Measurements from ENCODE around the gene B3GNT7. TPM values are rescaled to one million over a fixed set of nuclear protein-coding genes. Genes with fewer than 3 reads are reported as not detected.

The B3GNT7 gene
- total and polyA plus RNA-seq, 2 of the 4 experiments (the other 2 are of a cell fraction) = under 0.01 to 0.03 TPM

DNA sequence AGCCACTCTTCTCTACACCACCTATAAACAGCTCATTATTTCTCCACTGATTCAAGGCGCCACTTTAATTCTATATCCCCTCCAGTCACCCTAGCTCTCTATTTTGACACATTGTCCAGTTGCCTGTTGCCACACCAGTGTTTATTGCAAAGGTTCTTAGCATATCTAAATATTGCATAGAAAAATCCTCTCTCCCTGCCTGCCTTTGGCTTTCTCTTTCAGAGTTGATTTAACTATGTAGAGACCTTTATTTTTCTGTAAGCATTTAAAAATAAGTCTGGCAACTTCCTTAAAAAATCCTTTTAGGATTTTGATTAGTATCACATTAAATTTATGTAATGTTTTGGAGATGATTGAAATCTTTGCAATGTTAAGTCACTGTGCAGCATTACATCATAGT, 47.9 kb upstream of the B3GNT7 start:
- H3K9me1 ChIP-seq (ENCODE audit: insufficient read depth, low read length) = peaks cover 16% of the 10 kb centered on the region
- ATAC-seq (ENCODE audit: low read depth) (no peak), DNase-seq (no peak)
- in situ Hi-C loops (cut with MboI; ENCODE audit: low sequenced_read_pairs) (no loop called here), dilution Hi-C loops (cut with HindIII; ENCODE audit: low sequenced_read_pairs, unreplicated experiment) (no loop called here), intact Hi-C loops (cut with micrococcal nuclease) (no loop called here)
- peak overlapping the region; percentile 29 for H2BK5ac ChIP-seq (ENCODE audit: low read depth, low read length, poor library complexity, severe bottlenecking)
- H2AFZ ChIP-seq (replicated peaks; ENCODE audit: low read length, poor library complexity) = no peak overlapping the region
- no peak overlapping the region for H2BK120ac ChIP-seq (ENCODE audit: low read depth, low read length)
- no CpG with 5 or more reads among the region's 1 CpG for WGBS, 2 experiments (ENCODE audit: extremely low coverage in 2 of 2, insufficient read length in 1 of 2)
- no peak overlapping the region for H3K4ac ChIP-seq (ENCODE audit: low read depth, low read length)
- H3K14ac ChIP-seq (replicated peaks; ENCODE audit: low read depth, low read length) = 0 out of 2 replicates have a peak overlapping the region, but pooled peaks have one; percentile 3
- H3K27me3 ChIP-seq (ENCODE audit: control insufficient read depth, insufficient read depth, low read length) = no peaks in the 10 kb centered on the region
- H3K23ac ChIP-seq (ENCODE audit: low read depth, low read length) = no peak overlapping the region
- H3K27ac ChIP-seq (ENCODE audit: insufficient read depth, low read length) = no peak overlapping the region
- H3K56ac ChIP-seq (ENCODE audit: extremely low read depth, insufficient read depth, low read length) = no peak overlapping the region
- no peak overlapping the region for H4K8ac ChIP-seq (ENCODE audit: low read depth in 2 of 2, low read length in 2 of 2)
- TF ChIP-seq FOS (IDR thresholded peaks at IDR 0.05; ENCODE audit: low read depth, low read length) = no peak
- TF ChIP-seq MAFK (IDR thresholded peaks at IDR 0.05; ENCODE audit: low read depth, low read length) = no peak
- no peak for TF ChIP-seq MXI1 (IDR thresholded peaks at IDR 0.05; ENCODE audit: borderline replicate concordance, low read depth, low read length)
- TF ChIP-seq BHLHE40 (IDR thresholded peaks at IDR 0.05; ENCODE audit: low read depth, low read length) = no peak
- peaks cover 0 to 4% of the 10 kb centered on the region in 2 experiments; a peak in 1 of 4 replicates for H3K79me1 ChIP-seq (ENCODE audit: low read depth in 1 of 2, low read length in 2 of 2)
- no peak overlapping the region for H2AK5ac ChIP-seq (ENCODE audit: low read depth, low read length)
- H3K36me3 ChIP-seq (ENCODE audit: control insufficient read depth, insufficient read depth, low read length) = peaks cover 8% of the 10 kb centered on the region
- H3K4me2 ChIP-seq (ENCODE audit: low read depth, low read length) = no peak overlapping the region
- H3K9me3 ChIP-seq (ENCODE audit: control insufficient read depth, insufficient read depth, low read length) = no peaks in the 10 kb centered on the region
- no peak overlapping the region for H4K91ac ChIP-seq (ENCODE audit: insufficient read depth, low read depth, low read length)
- no peak overlapping the region for H2AK9ac ChIP-seq (replicated peaks; ENCODE audit: low read depth, low read length, poor library complexity)
- no peak overlapping the region; the same call in 2 of the 3 replicates for H2BK15ac ChIP-seq (ENCODE audit: low read depth, low read length)
- ChIA-PET CTCF (no interaction called here), POLR2A (ENCODE audit: unreplicated experiment) (no interaction called here)
- H3K18ac ChIP-seq (ENCODE audit: low read depth, low read length) = no peak overlapping the region; the same call in 1 of the 2 replicates
- H3K9ac ChIP-seq (ENCODE audit: low read depth, low read length) = no peak overlapping the region
- BruUV-seq (replicated peaks) = no TSS peak
- peaks cover 11% of the 10 kb centered on the region for H3K4me1 ChIP-seq (ENCODE audit: control insufficient read depth, insufficient read depth, low read length)
- no peak overlapping the region for H3K4me3 ChIP-seq (ENCODE audit: insufficient read depth, low read depth, low read length)
- no peaks in the 10 kb centered on the region for H4K20me1 ChIP-seq (ENCODE audit: insufficient read depth, low read length)
- H2BK20ac ChIP-seq (ENCODE audit: low read depth, low read length) = no peak overlapping the region
- H4K5ac ChIP-seq (ENCODE audit: low read depth, low read length) = no peak overlapping the region

Measured in IMR-90 (cell line).